Right renal cortex interstitium (tissue), 3 donors: ENCODE results near the gene FHOD1. TPM values are rescaled to one million over a fixed set of nuclear protein-coding genes. Genes with fewer than 3 reads are reported as not detected.

Source experiments
- DNase-seq, 3 donors: peaks; one replicate each; pipeline ENCODE4 v3.0.0-alpha.2; 2013; ENCODE audit warnings: low read depth in 3 of 3, low spot score in 2 of 3
- polyA plus RNA-seq, 3 donors: library from polyadenylated mRNA; unstranded; fragments of 120-200 nt; gene quantifications; one replicate each; pipeline ENCODE4 v1.2.1, GENCODE V29; 2013; ENCODE audit not compliant: insufficient read length in 3 of 3

Gene FHOD1
- polyA plus RNA-seq, 3 donors: 32.9 to 38.9 (median 33.0) TPM

- DNase-seq: no peak
These were observed 53.7 kb downstream of the FHOD1 start for GRCh38 chr16:67193536-67193935.

GRCh38 chr16:67192781-67193361, 54.4 kb downstream of the FHOD1 start:
- DNase-seq: no peak

- peak; percentile 72 to 80 (median 73) for DNase-seq
These were observed 55.1 kb downstream of the FHOD1 start, which contains the start of gene E2F4 for GRCh38 chr16:67191995-67192681. Gene E2F4 (plus strand): TSS chr16:67192155. CDS start chr16:67192228, 73 bp downstream.

- DNase-seq: no peak
These were observed 55.8 kb downstream of the FHOD1 start for GRCh38 chr16:67191411-67191994.

- DNase-seq: no peak
These were observed 56.6 kb downstream of the FHOD1 start for GRCh38 chr16:67190448-67191399.

- no peak for DNase-seq
These were observed 57.2 kb downstream of the FHOD1 start, which contains the start of gene EXOC3L1 for GRCh38 chr16:67190041-67190440. Gene EXOC3L1 (minus strand): TSS chr16:67190136. CDS start chr16:67189676, 460 bp downstream.

- DNase-seq: no peak
These were observed 58.5 kb downstream of the FHOD1 start for GRCh38 chr16:67188798-67189197.

- no peak for DNase-seq
These were observed 59.0 kb downstream of the FHOD1 start for GRCh38 chr16:67188323-67188722.

- no peak for DNase-seq
These were observed 59.9 kb downstream of the FHOD1 start for GRCh38 chr16:67187175-67187890.

GRCh38 chr16:67186550-67186950, 60.7 kb downstream of the FHOD1 start:
- DNase-seq: no peak

GRCh38 chr16:67185651-67186134, 61.6 kb downstream of the FHOD1 start:
- DNase-seq: no peak

- peak in 2 of 3 donors; percentile 75 to 88 for DNase-seq
These were observed 62.2 kb downstream of the FHOD1 start for GRCh38 chr16:67184995-67185650.

GRCh38 chr16:67184453-67184994, 62.8 kb downstream of the FHOD1 start:
- no peak for DNase-seq

GRCh38 chr16:67183627-67184452, 63.4 kb downstream of the FHOD1 start, which contains the start of gene MATCAP1:
Gene MATCAP1 (minus strand): TSS chr16:67183963. CDS start chr16:67180610, 3,353 bp downstream.
- DNase-seq: peak; percentile 86 to 94 (median 93)

- DNase-seq: no peak
These were observed 64.0 kb downstream of the FHOD1 start for GRCh38 chr16:67183284-67183626.

GRCh38 chr16:67182288-67182687, 65.0 kb downstream of the FHOD1 start:
- no peak for DNase-seq

- no peak for DNase-seq
These were observed 65.9 kb downstream of the FHOD1 start for GRCh38 chr16:67181346-67181745.

GRCh38 chr16:67180166-67180565, 67.1 kb downstream of the FHOD1 start:
- DNase-seq: no peak
